Measurements from ENCODE around the gene EBF3.

Gene EBF3

DNA sequence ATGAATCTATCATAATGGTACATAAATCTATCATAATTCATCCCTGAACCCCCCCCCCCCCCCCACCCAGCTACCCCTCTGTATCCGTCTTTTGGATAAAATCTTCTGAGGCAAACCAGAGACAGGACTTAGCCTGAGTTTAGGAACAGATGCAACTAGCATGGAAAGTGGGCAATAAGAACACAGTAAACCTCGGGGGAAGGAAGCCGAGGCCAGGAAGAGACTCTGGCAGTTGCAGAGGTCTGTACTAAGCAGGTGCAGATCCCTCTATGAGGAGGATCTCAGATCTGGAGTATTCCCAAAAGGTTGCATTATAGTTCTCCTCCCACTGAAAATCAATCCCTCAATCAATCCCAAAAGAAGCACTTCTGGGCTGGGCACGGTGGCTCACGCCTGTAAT is 87.2 kb downstream of the EBF3 start:
- no peak overlapping the region for H3K4me3 ChIP-seq (ENCODE audit: low read depth, low read length)

DNA sequence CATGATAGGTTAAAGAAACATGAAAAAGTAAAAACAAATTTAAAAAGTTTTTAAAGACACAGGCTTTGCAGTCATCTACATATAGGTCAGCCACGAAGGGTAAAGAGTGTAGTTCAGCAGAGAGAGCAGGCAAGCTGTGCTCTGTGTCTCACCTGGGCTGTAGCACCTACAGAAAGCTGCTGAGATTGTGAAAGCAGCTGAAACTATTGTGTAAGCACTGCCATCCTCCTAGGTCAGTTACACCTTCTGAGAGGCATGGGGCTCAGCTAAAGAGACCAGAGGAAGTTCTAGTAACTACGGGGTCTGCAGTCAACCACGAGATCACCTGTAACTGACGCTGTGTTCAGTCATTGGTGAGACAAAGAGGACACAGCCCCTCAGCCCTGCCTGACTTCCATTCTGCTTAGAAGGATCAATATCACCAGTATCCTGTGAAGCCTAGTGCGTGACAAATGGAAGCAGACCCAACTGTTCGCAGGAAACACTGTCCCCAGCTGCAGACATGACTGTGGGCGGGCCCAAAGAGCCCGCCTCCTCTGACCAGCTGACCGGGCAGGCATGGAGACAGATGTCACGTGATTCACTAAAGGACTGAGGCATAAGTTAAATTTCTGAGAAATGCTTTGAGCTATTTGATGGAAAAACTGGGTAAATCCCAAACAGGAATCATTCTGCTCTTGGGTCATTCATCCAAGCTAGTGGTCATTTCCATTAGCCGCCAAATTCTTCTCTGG is 87.9 kb downstream of the EBF3 start:
- no peak overlapping the region for H3K4me3 ChIP-seq (ENCODE audit: low read depth, low read length)

DNA sequence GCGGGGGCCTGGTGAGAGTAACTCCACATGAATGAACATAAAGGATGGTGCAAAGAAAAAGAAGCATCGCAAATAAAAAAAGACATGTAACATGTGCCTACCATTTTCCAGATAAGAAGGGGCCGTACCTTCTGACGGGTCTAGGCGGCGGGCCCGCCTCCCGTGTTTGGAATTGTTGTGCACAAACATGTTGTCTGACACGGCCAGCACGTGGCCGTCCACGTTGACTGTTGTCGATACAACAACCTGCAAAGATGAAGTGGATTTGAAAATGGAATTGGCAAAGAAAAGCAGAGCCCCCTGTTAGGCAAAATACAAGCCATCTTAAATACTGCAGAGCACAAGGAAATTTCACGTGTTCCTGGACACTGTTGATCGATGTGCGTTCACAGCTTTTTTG is 90.7 kb downstream of the EBF3 start:
- no peak overlapping the region for H3K4me3 ChIP-seq (ENCODE audit: low read depth, low read length)

DNA sequence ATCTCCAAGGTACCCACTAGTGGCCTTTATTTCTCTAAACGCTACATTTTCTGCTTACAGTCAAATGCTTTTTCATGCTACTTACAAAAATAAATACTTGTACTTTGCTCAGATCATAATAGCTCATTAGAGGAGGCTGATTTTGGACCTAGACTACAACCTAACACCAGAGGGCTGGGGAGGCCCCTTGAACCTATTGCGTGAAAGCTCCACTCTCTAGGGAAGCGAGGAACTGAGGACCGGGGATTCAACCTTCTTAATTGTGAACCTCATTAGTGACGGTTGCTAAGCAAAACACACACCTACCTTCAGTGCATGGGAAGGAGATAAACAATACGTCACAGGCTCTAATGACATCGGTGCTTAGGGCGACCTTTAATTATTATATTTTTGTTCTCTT is 92.1 kb downstream of the EBF3 start:
- H3K4me3 ChIP-seq (ENCODE audit: low read depth, low read length), result no peak overlapping the region

DNA sequence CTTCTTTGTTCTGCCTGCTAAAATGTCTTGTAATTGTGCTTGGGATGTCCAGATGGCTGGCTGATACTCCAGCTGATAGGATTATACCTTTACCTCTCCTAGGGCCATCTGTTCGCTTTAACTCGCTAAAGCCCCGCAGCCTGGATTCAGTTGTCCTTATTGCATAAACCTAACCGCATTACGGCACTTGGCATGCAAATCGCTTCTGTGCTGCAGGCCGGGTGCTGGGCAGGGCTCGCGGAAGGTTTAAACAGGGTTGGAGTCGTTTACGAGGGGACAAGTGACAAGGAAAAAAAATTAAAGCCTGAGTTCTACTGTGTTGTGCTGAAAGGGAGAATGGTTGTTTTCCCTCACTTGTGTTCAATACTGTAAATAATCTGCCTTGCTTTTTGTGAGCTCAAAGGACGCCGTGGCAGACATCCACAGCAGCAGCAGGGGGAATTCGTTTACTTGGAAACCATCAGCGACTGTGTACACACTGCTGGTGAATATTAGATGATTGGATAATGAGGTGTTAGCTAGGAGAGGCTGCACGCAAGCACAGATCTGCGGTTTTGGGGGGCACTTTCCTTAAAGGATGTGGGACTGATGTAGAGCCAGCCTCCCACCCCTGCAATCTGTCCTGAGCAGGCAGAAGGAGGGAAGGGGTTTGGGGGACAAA is 93.0 kb downstream of the EBF3 start:
- H3K4me3 ChIP-seq (ENCODE audit: low read depth, low read length), result no peak overlapping the region

DNA sequence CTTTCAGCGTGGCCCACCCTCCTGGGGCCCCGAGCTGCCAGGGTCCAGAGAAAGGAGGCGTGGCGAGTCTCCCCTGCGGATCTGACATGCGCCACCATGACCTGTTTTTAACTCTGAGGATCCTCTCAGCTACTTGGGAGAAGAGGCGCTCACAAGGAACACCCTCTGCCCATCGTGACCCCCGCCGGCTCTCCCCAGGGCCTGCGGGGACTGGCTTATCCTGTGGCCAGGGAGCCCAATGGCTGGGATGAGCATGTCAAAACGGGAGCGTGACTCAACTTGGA is 93.7 kb downstream of the EBF3 start:
- no peak overlapping the region for H3K4me3 ChIP-seq (ENCODE audit: low read depth, low read length)

DNA sequence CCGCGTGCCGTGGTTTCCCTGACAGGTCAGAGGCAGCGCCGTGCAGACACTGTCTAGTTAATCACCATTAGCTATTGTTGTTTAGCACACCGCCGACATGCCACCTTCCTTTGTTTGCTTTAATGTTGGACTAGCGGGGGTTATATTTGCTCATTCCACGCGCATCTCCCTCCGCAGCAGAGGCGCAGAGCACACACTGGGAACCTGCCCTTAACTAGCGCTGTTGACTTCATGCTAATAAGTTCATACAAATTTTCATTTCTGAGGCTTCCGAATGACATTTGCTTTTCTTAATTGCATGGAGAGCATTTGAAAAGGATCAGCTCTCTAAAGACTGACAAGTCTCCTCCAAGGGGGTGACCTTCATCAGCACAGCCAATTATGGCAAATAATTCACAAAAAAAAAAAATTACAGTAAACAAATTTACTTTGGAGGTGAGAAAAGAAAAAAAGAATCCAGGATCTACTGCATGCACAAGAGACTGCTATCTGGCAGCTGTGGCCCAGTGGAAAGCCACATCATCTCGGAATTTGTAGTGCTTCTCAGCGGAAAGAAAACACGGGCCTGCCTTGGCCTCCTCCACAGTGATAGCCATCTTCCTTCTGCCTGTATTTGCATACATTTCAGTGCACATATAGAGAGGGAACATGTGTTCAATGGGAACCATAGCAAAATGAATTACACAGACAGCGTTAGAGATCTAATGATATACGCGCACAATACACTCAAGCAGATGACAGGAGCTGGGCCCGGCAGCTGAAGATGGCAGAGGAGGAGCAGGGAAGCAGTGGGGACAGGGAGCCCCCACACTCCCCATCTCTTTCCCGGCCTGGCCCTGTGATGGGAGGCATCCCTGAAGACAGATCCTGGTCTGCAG is 94.2 kb downstream of the EBF3 start:
- H3K4me3 ChIP-seq (ENCODE audit: low read depth, low read length), result no peak overlapping the region

DNA sequence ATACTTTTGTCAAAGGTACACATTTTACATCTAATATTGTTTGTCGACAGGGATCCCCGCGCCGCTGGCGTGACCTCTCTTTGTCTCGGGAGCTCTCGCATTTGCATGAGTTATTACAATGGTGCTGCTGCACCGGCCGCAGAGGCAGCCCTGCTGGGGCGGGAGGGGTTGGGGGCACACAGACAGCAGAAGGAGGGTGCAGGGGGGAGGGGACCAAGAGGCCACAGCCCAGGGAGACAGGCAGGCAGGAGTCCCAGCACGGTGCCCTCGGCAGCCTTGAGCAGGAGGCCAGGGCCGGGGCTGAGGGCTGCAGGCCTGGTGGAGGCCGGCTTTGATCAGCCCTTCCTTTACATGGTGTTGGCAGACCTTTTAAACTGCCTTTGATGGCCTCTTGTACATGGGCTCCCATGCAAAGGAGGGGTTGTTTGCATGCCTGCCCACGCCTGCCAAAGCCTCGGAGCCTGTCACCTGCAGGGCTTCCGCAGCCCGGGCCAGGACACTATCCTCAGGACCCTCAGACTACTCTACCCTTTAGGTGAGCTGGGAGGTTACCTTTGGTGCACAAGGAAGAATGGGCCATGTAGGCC is 95.5 kb downstream of the EBF3 start:
- H3K4me3 ChIP-seq (ENCODE audit: low read depth, low read length), result no peak overlapping the region

DNA sequence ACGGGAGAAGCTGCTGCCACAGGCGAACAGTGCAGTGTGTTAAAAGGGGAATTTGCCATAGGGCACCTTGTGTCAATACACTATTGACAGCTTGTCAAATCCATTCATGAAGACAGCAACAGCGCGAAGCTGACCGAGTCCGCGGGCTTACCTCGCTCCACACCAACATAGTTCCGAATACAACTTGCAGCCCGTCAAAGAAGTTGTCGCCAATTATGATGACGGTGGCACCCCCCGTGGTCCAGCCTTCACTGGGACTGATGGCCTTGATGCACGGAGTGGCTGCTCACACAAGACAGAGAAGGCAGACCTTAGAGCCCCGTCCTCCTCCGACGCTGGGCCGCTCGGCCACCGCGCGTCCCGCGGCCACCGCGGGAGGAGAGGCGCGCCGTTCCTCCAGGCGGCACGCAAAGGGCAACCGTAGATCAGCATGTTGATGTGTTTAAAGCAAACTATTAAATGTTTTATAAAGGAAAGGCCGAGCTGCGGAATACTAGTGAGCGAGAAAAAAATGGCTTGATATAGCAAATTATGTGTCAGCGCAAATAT is 96.4 kb downstream of the EBF3 start:
- H3K4me3 ChIP-seq (ENCODE audit: low read depth, low read length), result no peak overlapping the region

DNA sequence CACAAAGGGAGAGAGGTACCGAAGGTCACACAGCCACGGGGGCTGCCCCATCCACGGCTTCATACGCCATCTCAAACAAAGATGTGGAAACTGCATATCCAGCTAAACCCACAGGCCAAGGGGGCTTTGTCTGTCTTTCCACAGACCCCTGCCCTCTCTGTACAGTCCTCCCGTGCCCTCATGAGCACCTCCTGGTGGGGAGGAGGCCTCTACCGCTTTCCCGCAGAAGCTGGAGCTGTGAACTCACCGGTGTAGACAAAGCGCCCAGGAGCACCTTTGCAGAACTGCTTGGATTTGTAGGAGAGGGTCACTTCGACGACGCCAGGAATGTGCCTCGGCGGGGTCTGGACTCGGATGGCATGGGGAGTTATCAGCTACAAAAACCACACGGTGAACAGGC is 97.2 kb downstream of the EBF3 start:
- H3K4me3 ChIP-seq (ENCODE audit: low read depth, low read length), result no peak overlapping the region

DNA sequence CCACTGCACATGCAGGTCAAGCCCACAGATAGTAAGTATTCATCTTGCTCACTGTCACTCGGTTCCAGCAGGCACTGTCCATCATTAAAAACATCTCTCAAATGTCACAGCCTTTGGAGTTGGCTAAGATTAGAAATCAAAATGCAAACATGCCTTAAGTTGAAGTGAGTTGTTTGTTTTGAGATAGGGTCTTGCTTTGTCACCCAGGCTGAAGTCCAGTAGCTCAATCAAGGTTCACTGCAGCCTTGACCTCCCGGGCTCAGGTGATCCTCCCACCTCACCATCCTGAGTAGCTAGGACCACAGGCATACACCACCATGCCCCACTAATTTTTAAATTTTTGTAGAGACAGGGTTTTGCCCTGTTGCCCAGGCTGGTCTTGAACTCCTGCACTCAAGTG is 98.1 kb downstream of the EBF3 start:
- no peak overlapping the region for H3K4me3 ChIP-seq (ENCODE audit: low read depth, low read length)

DNA sequence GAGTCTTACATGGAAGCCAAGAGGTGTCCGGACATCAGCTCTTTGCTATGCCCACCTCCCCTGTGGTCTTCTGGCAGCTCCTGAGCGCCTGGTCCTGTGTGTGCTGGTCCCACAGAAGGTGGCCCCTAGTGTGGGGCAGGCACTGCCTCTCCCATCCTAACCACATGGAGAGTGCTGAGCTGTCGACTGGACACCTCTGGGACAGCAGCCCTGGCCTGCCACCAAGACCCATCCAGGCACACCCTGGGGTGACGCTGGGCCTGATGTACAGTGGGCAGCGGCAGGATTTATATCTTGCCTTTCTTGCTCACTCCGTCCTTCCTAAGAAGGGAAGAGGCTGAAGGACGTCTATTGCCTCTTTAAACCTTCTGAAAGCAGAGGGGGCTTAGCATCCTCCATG is 98.7 kb downstream of the EBF3 start:
- H3K4me3 ChIP-seq (ENCODE audit: low read depth, low read length), result no peak overlapping the region

DNA sequence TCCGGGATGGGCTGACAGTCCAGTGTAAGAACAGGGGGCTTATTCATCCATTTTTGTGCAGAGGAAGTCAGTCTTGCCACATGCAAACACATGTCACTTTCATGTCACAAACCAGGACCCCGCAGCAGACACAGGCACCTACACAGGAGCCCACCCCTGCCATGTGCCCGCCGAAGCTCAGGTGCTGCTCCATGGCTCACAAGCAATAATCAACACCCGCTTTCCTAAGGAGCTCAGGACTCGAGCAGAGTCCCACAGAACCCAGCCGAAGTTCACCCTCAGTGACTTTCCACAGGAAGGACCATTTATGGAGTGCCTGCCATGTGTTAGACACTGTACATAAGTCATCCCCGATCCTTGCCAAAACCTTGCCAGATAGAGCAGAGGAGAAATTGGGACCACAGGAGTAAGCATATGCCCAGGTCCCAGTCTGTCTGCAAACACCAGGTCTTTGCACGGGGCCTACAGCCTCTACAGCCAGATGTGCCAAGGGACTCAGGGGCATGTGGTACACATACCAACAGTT is 99.4 kb downstream of the EBF3 start:
- no peak overlapping the region for H3K4me3 ChIP-seq (ENCODE audit: low read depth, low read length)

DNA sequence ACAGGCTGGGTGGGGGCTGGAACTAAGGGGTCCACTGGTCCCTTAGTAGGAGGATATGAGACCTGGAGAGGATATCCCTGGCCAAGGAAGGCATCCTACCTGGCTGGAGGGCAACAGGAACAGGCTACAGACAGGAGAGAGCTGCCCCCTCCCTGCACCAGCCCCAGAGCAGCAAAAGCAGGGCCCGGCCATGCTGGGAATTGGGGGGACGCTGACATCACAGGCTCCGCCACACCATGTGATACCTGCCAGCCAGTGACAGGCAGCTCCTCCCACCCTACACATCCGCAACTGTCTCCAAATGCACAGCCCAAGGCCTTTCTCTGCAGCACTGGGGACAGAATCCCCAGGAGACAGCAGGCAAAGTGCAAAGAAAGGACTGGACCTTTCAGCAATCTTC is 100.0 kb downstream of the EBF3 start:
- H3K4me3 ChIP-seq (ENCODE audit: low read depth, low read length), result no peak overlapping the region

DNA sequence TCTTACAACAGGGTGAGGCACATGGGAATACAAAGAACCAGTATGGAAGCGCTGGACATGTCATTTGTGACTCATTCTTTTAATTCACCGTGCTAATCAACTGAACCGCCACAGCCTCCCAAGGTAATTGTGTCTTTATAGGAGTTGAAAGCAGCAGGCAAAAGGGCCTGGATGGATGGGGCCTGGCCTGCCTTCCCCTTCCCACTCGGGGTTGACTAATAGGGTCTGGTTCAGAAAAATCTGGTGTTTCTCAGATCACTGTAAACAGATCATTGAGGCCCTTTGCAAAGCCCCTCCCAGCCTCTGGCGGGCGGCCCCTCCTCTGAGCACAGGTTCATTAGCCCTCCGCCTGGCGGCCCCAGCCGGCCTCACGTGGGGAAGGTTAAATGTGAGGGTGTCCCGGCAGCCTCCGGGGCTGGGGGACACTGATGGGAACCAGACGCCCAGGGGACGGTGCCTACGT is 100.8 kb downstream of the EBF3 start:
- no peak overlapping the region for H3K4me3 ChIP-seq (ENCODE audit: low read depth, low read length)

DNA sequence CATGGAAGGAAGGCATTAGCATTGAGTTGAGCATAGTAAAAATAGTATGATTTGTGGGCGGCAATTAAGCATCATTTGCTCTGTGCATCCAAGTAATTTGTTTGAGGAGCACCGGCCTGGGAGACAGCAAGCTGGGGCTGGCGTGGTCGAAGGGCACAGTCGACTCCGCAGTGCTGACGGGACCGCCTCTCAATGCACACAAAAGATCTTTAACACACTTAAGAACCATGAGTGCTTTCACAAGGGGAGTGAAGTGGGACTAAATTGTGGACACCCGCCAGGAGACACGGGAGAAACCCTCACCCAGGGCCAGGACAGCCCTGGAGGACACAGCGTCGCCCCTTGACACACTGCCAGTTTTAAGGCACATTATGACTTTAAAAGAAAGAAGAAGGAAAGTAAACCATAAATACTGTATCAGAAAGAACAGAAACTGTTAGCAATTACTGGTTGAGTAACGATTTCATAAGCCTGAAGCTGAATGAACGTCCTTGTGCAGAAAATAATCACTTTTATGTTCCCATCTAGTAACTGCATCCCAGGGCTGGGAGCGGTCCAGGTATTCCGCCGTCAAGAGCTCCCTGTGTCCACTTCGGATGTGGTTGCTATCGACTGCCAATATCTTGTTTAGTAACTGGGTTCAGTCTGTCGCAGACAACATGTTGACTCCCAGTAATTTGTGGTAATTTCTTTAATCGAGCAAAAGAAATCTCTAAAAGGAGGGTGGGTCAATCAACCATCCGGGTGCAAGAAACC is 102.1 kb downstream of the EBF3 start:
- H3K4me3 ChIP-seq (ENCODE audit: low read depth, low read length), result no peak overlapping the region

DNA sequence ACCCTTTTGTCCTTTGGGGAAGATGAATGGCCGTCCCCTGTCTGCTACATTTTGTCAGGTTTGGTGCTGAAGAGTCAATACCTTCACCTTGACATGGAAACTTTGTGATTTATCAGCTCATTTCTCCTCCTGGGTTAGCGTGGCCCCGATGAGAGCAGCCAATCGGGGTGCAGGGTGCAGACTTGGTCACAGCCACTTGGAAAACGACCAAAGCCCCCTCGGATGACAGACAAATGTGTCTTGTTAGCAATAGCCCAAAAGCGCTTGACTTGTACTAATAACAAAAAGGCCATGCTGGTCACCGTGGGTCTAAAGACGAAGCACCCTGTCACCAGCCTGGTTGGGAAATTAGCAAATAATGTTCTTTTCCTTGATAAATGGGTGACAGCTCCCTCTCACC is 103.7 kb downstream of the EBF3 start:
- H3K4me3 ChIP-seq (ENCODE audit: low read depth, low read length), result no peak overlapping the region

DNA sequence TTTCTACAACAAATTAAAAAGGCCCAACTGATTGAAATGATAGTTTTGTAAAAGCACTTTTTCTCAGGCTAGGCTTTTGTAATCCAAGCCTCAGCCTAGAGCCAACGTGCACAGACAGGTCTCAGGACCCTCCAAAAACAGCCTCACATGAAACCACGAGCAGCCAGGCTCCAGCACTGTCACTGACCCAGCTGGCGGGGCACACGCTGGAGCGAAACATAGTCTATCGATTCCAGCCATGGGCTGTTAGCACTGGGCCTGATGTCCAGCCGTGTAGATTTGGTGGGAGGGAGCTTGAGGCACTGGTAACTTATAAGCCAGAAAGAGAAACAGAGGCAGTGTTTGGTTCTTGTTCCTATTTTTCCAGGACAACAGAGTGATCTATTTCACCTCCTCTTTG is 104.5 kb downstream of the EBF3 start:
- no peak overlapping the region for H3K4me3 ChIP-seq (ENCODE audit: low read depth, low read length)

DNA sequence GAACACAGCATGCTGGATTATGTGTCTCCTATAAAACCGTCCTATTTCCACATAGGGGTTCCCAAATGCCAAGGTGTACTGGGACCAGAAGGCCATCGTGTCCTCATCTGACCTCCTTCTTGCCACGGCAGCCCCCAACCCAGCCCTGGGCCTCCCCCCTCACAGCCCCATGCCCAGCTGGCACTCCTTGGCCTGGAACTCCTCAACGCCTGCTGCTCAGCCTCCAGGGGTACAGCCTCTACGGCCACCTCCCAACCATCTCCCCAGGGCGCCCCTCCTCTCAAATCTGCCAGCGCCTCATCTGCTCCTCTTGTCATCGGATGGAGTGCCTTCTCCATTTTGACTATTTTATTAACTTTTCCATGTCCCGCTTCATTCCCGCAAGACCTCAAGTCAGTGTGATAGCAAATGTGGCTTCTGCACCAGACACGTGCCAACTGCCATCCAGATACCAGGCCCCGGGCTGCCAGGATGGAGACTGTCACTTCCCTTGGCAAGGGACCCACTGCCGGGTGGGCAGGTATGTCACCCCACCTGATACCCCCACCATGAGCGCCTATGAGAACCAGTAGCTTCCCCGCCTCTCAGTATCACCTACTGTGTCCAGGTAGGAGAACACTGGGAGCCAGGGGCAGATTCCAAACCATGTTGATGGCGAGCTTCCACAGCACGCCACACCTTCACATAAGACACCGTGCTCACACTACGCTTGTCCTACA is 106.7 kb downstream of the EBF3 start:
- H3K4me3 ChIP-seq (ENCODE audit: low read depth, low read length), result no peak overlapping the region
